NCI-H82 (cell line): ENCODE results near the gene EFL1.

ENCODE experiments used
- DNase-seq: peaks from one replicate; lab custom pipeline; 2025; lab: John Stamatoyannopoulos, UW

EFL1 gene

GRCh38 chr15:82150645-82151044, 111.9 kb downstream of the EFL1 start:
- DNase-seq = no peak

DNA sequence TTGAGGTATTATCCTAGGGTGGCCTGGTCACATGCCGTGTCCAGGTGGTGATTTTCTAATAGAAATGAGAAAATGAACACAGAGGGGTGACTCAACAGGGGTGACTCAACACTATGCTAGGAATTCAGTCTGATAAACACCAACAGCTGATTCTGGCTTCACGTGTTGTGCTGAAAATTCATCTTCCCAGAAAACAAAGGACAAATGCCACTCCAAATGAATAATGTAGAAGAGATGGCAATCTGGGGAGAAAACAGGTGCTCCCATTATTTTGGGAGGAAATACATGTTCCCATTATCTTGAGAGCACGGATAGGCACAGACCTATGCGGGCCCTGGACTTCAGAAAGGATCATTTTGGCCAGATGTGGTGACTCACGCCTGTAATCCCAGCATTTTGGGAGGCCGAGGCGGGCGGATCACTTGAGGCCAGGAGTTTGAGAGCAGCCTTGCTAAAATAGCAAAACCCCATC, 115.5 kb downstream of the EFL1 start:
- DNase-seq = no peak

DNA sequence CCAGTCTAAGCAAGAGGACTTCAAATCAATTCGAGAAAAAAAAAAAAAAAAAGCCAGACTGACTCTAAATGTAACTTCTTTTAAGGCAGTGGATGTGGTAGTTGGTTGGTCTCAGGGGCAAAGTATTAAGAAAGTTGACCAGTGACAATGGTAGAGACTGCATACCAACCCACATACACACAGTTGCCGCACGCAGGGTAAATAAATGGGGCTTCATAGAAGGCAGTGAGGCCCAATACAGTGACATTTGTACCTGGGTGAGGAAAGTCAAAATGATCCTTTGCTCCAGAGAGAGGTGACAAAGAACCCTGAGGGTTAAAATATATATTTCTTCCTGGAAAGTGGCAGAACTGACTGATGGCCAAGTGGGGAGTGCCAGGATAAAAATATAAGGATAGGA, 116.0 kb downstream of the EFL1 start:
- no peak for DNase-seq

- no peak for DNase-seq
These were observed 118.8 kb downstream of the EFL1 start for GRCh38 chr15:82143390-82144385.

DNA sequence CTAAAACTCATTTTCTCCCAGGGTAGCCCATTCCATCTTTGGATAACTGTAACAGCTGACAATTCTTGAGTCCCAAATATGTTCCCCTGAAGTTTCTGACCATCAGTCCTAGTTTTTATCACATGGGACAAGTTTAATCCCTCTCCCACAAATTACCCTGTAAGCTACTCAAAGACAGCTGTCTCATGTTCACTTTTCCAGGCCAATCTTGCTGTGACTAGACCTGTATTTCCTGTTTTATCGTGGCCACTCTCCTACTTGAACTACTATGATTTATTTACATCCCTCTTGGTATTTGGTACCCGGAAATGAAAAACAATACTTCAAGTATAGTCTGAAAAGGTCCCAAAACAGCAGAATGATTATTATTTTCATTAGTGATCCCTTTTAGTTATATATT, 121.6 kb downstream of the EFL1 start:
- no peak for DNase-seq

DNA sequence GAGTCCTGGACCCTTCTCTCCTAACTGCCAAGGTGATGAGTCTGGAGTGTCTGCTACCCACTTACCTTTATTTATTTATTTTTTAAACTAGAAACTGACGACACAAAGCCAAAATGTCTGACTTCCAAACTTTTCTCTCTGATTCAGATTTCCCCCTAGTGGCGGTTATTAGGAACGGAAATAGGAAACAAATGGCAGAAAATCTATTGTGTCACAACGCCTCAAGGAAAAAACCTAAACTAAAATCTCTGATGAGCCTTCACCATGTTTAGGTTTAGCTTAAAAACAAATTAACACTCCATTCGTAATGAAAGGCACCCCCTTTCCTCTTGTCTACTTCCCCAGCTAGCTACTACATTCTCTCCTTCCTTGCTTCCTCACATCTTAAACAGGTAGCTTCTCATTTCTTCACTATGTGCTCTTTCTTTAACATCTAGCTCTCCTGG, 122.7 kb downstream of the EFL1 start:
- peak; percentile 48 for DNase-seq

DNA sequence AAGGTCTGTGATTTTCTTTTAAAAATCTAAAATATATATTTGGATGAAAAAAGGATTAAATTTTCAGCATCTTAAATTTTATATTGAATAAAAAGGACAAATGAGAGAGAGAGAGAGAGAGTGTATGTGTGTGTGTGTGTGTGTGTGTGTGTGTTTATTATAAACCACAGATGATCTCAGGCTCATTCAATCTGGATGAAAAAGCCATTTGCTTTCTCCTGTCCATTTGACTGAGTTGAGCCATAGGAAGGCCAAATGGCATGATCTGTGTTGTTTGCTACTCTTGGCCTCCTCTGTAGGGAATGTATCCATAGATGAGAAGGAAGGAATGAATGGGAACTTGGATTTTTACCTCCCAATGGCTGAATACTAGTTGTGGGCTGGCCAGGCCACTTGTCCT, 124.2 kb downstream of the EFL1 start:
- DNase-seq = no peak

DNA sequence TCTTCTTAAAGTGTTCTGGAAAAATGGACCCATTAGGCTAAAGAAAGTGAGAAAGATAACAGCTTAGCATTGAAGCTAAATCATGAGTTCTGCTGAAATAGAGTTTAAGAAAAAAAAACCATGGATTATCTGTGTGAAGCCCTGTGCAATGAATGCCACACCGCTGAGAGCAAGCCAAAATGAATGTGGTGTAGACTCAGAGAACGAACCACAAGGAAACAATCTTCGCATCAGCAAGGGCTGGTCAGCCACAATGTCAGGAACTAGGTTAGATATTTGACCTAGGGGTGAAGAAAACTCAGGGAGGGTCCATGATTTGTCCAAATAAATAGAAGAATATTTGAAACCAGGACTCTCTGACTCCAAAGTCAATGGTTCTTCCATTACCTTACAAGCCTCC, 125.3 kb downstream of the EFL1 start:
- no peak for DNase-seq

GRCh38 chr15:82136120-82136519, 126.4 kb downstream of the EFL1 start:
- DNase-seq = no peak

- no peak for DNase-seq
These were observed 126.9 kb downstream of the EFL1 start for GRCh38 chr15:82135638-82136037.

- peak; percentile 26 for DNase-seq
These were observed 128.1 kb downstream of the EFL1 start for GRCh38 chr15:82134461-82134860.

DNA sequence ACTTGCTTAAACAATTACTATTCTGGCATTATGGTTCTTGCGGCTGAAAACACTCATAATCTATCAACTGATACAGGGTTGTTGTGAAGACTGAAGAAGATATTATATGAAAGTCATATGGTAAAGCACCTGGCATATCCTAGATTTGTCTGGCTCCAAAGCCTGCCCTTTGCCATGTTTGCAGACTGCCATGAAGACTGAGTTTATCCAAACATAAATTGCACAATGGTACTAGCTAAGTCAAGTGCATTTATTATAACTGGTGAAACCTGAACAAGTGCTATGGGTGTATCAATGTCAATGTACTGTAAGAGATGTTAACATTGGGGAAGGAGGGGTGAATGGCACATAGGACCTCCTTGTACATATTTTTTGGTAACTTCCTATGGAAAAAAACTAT, 129.3 kb downstream of the EFL1 start:
- no peak for DNase-seq

DNA sequence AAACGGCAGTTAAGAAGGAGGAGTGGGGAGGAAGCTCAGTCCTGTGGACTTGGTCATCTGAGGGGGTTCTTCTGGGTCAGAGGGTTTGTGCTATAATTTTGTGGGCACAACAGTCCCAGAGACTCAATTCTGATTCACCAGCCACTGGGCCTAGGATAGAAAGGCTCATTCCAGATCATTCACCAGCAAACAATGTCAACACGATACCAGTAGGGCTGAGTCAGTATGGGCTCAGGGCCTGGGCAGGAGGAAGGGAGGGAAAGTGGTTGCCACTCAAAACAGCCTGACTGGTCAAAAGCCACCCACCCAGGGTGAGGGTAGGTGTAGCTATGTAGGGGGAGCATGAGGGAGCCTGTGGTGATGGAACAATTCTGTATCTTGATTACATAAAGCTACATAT, 129.8 kb downstream of the EFL1 start:
- no peak for DNase-seq

- DNase-seq = no peak
These were observed 130.4 kb downstream of the EFL1 start for GRCh38 chr15:82132096-82132495.

GRCh38 chr15:82130248-82130647, 132.3 kb downstream of the EFL1 start:
- no peak for DNase-seq

DNA sequence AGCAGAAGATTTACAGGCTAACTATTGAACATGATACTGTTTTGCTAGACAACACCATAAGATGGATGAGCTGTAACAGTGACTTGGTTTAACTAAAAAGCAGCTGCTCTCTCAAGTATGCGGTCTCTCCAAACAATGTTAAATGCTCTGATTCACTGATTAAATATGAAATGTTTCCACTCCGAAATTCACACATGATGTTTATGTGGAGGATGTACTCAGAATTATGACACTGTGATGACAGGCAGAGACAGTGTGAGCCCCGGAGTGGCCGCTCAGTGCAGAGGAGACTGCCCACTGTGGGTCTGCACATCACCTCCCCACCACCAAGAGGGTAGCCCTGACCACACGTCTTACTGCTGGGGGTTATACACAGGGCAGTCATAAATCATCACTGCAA, 132.8 kb downstream of the EFL1 start:
- DNase-seq = no peak

- no peak for DNase-seq
These were observed 133.3 kb downstream of the EFL1 start for GRCh38 chr15:82129149-82129692.

DNA sequence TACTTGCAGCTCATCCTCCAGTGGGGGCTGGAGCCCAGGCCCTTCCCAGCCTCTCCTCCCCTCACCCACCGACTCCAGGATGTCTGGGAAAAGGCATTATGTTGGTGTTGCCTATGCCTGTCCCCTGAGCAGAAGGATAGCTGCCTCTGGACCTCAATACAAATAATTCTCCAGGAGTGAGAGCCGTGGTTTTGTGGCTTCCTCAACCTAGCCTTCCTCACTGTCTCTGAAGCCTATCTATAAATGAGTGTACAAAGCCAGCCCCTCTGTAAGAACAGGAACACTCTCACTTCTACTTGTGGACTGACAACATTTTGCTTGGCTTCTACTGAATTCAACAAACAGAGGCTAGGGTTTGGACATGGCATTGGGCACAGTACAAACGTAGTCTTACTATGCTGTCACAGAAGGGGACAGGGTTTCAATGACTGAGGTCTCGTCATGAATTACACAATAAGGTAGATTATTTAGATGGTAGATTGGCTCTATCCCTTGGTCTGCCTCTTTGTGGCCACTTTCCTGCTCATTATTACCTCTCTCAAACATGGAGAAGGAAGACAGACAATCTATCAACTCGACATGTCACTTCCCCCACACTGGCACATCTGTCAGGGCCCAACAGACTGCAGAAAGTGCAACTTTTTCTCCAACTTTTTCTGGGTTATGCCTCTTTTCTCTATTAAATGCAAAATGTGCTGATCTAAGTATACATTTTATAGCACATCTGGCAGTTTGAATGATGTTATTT, 134.0 kb downstream of the EFL1 start:
- DNase-seq = no peak

- DNase-seq = no peak
These were observed 135.0 kb downstream of the EFL1 start for GRCh38 chr15:82127581-82127980.

- DNase-seq = no peak
These were observed 136.2 kb downstream of the EFL1 start for GRCh38 chr15:82126346-82126745.

GRCh38 chr15:82124331-82125263, 137.9 kb downstream of the EFL1 start:
- no peak for DNase-seq
